ENCODE results near the gene DYNLRB2. TPM values are rescaled to one million over a fixed set of nuclear protein-coding genes. Genes with fewer than 3 reads are reported as not detected.
A peak's percentile ranks its signal among the peaks of the same experiment; 100 is the strongest.

DYNLRB2 gene
- total RNA-seq, 1 donor from 2014 or later: 0.71 TPM

DNA sequence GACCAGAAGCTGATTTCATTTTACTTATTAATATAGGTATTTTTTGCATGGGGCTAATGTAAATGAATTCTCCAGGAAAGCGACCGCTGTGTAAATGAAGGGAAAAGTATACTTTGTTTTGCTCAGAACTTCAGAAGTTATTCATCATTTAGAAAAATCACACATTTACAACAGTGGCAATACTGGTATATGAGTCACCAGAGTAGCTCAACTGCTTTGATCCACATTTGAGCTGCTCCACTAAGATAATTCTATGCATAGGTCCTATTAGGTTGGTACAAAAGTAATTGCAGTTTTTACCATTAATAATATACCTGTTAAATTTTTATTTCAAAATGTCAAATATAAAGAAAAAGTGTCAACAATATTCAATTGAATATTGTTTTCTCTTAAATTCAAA lies 22.9 kb upstream of the DYNLRB2 start:
- TF ChIP-seq, protein P1, sequence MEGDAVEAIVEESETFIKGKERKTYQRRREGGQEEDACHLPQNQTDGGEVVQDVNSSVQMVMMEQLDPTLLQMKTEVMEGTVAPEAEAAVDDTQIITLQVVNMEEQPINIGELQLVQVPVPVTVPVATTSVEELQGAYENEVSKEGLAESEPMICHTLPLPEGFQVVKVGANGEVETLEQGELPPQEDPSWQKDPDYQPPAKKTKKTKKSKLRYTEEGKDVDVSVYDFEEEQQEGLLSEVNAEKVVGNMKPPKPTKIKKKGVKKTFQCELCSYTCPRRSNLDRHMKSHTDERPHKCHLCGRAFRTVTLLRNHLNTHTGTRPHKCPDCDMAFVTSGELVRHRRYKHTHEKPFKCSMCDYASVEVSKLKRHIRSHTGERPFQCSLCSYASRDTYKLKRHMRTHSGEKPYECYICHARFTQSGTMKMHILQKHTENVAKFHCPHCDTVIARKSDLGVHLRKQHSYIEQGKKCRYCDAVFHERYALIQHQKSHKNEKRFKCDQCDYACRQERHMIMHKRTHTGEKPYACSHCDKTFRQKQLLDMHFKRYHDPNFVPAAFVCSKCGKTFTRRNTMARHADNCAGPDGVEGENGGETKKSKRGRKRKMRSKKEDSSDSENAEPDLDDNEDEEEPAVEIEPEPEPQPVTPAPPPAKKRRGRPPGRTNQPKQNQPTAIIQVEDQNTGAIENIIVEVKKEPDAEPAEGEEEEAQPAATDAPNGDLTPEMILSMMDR (IDR thresholded peaks at IDR 0.05): no peak
- ATAC-seq (ENCODE audit: low read depth) (no peak), DNase-seq (no peak)
- H3K27me3 Mint-ChIP-seq: peaks cover 20% of the 10 kb centered on the region
- H3K36me3 Mint-ChIP-seq (ENCODE audit: low read depth): no peaks in the 10 kb centered on the region
- intact Hi-C loops (cut with micrococcal nuclease): no loop called here
- CTCF ChIA-PET: no interaction called here
- H3K4me1 Mint-ChIP-seq: peaks cover 12% of the 10 kb centered on the region
- H3K4me3 Mint-ChIP-seq: no peak overlapping the region
- no peaks in the 10 kb centered on the region for H3K9me3 Mint-ChIP-seq
- H3K27ac Mint-ChIP-seq: no peak overlapping the region
- POLR2A ChIA-PET: no interaction called here

DNA sequence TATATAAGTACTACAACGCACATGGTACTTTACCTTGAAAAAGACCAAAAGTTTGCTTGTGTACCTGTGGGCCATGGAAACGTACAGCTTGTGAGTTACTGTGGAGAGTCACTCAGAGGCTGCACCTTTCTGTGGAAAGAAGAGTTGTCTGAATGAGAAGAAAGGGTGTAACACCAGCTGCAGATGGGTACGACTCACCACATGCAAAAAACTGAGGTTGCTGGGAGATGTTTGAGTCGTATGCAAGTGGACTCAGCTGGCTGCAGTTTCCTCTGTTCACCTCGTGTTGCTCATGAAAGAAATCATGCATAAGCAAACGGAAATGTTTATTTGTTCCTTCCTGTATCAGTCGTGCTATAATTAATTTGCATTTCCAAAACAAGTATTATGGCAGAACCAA lies 22.4 kb upstream of the DYNLRB2 start:
- ChIA-PET POLR2A (no interaction called here), CTCF (no interaction called here)
- H3K4me1 Mint-ChIP-seq: peaks cover 12% of the 10 kb centered on the region
- TF ChIP-seq, protein P1 (IDR thresholded peaks at IDR 0.05): no peak
- intact Hi-C loops (cut with micrococcal nuclease): no loop called here
- H3K27me3 Mint-ChIP-seq: peaks cover 19% of the 10 kb centered on the region
- no peak overlapping the region for H3K4me3 Mint-ChIP-seq
- H3K9me3 Mint-ChIP-seq: no peaks in the 10 kb centered on the region
- ATAC-seq (ENCODE audit: low read depth): peak; percentile 54
- no peak for DNase-seq
- H3K27ac Mint-ChIP-seq: no peak overlapping the region
- H3K36me3 Mint-ChIP-seq (ENCODE audit: low read depth): no peaks in the 10 kb centered on the region

DNA sequence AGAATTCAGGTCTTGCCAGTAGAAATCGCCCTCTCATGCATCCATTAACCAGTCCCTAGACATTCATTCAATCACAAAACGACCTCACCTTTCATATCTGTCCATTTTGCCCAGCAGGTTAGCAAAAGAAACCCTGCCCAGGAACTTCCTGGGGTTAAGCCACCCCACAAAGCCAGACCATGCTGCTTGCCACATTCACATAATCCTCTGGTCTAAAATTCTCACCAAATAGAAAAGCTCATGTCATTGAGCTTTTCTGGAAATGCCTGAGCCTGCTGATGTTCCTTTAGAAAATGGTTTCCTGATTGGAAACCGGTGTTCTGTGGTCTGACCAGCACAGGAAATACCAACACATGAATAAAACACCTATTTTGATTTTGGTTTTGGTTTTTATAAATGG lies 21.6 kb upstream of the DYNLRB2 start:
- POLR2A ChIA-PET: no interaction called here
- no peaks in the 10 kb centered on the region for H3K9me3 Mint-ChIP-seq
- H3K27ac Mint-ChIP-seq: no peak overlapping the region
- H3K4me3 Mint-ChIP-seq: no peak overlapping the region
- no peak for DNase-seq
- no peaks in the 10 kb centered on the region for H3K36me3 Mint-ChIP-seq (ENCODE audit: low read depth)
- CTCF ChIA-PET: no interaction called here
- intact Hi-C loops (cut with micrococcal nuclease): no loop called here
- ATAC-seq (ENCODE audit: low read depth): no peak
- H3K27me3 Mint-ChIP-seq: peaks cover 12% of the 10 kb centered on the region
- TF ChIP-seq, protein P1 (IDR thresholded peaks at IDR 0.05): no peak
- peaks cover 12% of the 10 kb centered on the region for H3K4me1 Mint-ChIP-seq

GRCh38 chr16:80525420-80525819 lies 15.4 kb upstream of the DYNLRB2 start:
- Mint-ChIP-seq H3K27ac (no peak overlapping the region), H3K4me1 (no peaks in the 10 kb centered on the region), H3K27me3 (no peaks in the 10 kb centered on the region), H3K9me3 (no peaks in the 10 kb centered on the region), H3K4me3 (no peak overlapping the region), H3K36me3 (ENCODE audit: low read depth) (no peaks in the 10 kb centered on the region)
- ChIA-PET POLR2A (no interaction called here), CTCF (interaction anchor here (0.8 kb wide), 1 partner anchor 9 kb away, joined by 3 read pairs; no protein-coding TSS in a partner anchor)
- ATAC-seq (ENCODE audit: low read depth) (no peak), DNase-seq (no peak)
- TF ChIP-seq, protein P1 (IDR thresholded peaks at IDR 0.05): no peak
- intact Hi-C loops (cut with micrococcal nuclease): loop anchor here (5.0 kb wide), 2 partner anchors 528 to 923 kb away; partner anchors contain the start of gene MAF

- TF ChIP-seq, protein P1 (IDR thresholded peaks at IDR 0.05): peak; percentile 90
- ChIA-PET CTCF (interaction anchor here (0.6 to 3.1 kb wide), 10 partner anchors 9 to 1821 kb away, joined by 3 to 25 read pairs (median 4); no protein-coding TSS in a partner anchor), POLR2A (no interaction called here)
- Mint-ChIP-seq H3K4me1 (no peaks in the 10 kb centered on the region), H3K9me3 (no peaks in the 10 kb centered on the region), H3K27ac (no peak overlapping the region), H3K27me3 (no peaks in the 10 kb centered on the region), H3K36me3 (ENCODE audit: low read depth) (no peaks in the 10 kb centered on the region), H3K4me3 (no peak overlapping the region)
- intact Hi-C loops (cut with micrococcal nuclease): loop anchor here (1.0 to 5.0 kb wide), 3 partner anchors 298 to 924 kb away; partner anchors contain the start of gene MAF
- DNase-seq (peak; percentile 20), ATAC-seq (ENCODE audit: low read depth) (peak; percentile 86)
Observed at GRCh38 chr16:80526418-80527061, 14.3 kb upstream of the DYNLRB2 start.

Data from activated B cell treated with CpG ODN at 0.5 μM for 24 hours (primary cell).